ENCODE results near the gene TNFRSF9.

Gene TNFRSF9

DNA sequence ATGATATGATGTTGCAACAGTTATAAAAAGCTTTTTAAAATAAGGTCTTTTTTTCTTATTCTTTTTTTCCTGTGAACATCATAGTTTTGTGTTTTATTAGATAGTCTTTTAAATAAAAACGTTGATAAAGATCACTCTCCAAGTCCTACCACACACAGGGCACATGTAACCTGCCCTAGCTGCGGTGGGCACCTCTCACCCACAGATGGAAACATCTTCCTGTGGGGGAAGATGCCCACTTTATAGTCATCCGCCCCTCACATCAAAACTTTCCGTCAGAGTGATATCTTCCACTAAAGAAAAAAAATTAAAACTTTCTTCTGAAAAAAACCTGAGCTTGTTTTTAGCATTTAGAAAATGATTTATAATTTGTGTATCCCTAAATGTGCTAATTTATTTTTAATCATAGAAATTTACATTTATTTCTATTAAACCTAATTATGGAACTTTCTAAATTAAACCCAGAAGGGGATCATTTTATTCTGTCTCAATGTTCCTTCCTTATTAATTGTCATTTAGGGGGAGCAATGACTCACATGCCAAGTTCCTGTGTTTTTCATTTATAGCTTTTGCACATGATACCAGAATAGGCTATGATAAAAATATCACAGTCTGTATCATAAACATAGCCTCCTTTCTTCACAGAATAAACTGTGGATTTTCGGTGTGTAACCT, 24.7 kb downstream of the TNFRSF9 start:
- DNase-seq = no peak

DNA sequence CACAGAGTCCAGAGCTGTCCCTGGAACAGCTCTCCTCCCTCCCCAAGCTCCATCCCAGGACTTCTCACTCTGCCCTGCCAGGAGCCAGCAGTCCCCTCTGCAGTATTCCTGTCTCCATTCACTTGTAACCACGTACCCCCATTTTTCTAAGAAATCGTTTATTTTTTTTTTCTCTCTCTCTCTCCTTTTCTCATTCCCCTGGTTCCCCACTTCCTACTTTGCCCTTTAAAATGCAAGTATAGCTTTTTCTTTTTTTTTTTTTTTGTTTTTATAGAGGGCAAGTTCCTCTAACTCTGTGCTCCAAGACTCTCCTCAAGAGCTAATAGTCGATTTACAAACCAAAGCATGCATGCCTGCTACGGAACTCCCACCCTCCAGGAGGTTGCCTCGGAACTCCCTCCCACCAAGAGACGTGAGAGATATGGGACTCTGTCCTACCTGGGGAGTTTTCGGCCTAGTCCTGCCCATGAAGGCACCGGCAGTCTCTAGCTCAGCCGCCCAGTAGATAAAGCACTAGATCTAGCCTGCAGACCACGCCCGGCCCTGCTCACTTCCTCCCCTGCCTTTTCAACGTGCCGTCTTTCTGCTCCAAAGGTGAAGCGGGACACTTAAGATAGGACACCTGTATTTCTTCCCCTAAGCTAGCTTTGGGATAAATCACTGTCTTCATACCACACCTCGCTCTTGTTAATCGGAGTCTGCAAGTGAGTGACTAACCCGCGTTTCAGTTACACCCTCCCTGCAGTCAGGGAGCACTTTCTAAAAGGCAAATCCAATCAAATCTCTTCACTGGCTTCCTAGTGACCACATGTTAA, 27.7 kb downstream of the TNFRSF9 start:
- DNase-seq = no peak

DNA sequence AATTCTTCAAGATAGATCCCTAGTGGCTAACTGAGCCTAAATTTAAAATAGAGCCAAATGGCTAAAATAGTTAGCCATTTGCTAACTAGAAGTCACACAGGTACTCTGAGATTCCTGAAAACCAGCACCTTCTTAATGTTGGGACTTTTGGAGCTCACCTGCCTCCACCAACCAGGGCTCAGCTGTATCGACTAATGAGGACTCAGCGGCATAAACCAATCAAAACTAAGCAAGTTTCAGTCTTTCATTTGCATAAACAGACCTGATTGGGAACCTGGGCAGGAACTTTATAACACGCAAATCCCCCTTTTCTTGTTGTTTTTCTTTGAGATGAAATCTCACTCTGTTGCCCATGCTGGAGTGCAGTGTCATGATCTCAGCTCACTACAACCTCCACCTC, 28.5 kb downstream of the TNFRSF9 start:
- DNase-seq = no peak

DNA sequence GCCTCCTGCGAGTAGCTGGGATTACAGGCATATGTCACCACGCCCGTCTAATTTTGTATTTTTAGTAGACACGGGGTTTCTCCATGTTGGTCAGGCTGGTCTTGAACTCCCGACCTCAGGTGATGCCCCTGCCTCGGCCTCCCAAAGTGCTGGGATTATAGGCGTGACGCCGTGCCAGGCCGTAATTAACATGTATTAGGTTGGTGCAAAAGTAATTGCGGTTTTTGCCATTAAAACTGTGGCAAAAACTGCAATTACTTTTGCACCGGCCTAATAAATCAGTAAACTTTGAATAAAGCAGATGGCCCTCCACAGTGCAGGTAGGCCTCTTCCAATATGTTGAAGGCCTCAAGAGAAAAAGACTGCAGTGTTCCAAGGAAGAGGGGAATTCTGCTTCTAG, 35.4 kb downstream of the TNFRSF9 start:
- no peak for DNase-seq

DNA sequence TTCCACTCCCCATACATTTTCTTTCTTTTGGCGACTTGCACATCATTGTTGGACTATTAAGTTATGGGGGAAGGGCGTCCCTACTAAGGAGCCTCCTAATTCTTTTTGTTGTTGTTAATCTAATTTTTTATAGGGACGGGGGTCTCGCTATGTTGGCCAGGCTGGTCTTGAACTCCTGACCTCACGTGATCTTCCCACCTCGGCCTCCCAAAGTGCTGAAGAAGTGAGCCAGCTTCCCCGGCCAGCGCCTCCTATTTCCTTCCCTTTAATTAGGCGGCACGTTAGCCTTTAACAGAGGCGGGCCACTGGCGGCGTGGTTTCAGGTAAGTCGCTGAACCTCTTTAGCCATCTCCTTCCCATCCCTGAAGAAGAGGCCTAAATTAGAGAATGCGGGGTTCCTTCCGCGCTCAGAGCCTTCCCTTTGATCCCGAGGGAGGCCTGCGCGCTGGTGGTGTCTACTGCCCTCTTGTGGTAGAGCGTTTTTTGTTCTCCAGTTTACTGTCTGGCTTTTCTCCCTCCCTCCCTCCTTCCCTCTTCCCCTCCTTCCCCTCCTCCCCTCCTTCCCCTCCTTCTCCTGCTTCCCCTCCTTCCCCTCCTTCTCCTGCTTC, 38.1 kb downstream of the TNFRSF9 start:
- peak; percentile 98 for DNase-seq

DNA sequence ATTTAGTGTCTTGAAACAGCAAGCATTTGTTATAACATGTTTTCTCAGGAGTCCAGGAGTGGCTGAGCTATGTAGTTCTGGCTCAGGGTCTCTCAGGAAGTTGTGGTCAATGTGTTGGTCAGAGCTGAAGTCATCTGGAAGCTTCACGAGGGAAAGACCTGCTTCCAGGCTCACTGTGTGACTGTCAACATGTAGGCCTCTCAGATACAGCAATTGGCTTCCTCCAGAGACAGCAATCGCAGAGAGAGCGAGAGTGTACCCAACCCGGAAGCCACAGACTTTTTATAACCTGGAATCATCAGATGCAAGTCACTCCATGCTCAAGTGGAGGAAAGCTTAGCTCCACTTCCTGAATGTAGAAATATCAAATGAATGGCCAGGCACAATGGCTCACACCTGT, 40.9 kb downstream of the TNFRSF9 start:
- no peak for DNase-seq

DNA sequence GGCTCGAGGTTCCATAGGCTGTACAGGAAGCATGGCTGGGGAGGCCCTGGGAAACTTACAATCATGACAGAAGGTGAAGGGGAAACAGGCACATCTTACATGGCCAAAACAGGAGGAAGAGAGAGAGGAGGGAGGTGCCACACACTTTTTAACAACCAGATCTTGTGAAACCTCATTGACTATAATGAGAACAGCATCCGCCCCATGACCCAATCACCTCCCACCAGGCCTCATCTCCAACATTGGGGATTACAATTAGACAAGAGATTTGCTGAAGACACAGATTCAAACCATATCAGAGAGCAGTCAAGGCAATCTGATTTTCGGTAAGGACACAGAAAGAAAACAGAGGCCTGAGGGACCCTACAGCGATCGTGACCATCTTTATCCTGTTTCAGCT, 41.7 kb downstream of the TNFRSF9 start:
- DNase-seq = no peak

DNA sequence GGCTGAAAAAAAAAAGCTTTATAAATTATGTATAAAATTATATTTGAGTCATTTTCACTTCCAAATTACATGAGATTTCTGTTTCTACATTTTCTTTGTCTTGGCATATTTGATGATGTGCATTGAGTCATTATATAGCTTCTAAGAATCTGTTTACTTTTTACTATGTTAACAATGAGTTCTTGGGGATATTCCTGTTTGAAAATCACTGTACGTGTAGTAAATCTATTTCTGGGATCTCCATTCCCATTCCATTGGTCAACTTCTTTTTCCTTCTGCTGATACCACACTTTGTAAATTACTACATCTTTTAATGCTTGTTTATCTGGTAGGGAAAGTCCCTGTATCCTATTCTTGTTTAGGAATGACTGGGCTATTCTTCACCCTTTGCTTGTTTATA, 43.6 kb downstream of the TNFRSF9 start:
- DNase-seq = no peak

DNA sequence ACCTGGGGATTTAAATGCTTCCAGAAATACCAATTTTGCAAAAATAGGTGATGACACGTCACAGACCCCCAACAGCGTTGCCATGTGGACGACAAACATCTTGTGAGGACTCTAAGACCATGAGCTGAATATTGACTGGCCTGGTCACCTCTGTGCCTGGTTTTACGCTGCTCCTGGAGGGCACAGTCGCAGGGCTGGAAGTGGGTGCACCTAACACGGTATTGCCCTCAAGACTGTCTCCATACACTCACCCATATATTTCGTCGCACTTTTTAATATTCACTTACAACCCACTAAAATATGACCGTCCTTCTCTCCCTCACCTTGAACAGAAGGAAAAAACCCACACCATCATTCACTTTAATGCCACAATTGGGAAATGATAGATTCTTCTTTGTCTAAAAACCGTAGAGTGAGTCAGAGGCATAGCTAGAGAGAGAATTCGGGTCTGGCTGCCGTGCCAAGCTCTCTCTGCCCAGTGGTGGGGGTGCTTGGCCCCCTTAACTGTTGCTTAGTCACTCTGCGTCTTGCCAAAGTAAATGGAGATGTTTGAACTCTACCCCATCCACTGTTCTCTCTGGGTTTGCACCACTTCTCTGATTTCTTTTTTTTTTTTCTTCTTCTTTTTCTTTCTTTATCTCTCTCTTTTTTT, 47.0 kb downstream of the TNFRSF9 start:
- no peak for DNase-seq

DNA sequence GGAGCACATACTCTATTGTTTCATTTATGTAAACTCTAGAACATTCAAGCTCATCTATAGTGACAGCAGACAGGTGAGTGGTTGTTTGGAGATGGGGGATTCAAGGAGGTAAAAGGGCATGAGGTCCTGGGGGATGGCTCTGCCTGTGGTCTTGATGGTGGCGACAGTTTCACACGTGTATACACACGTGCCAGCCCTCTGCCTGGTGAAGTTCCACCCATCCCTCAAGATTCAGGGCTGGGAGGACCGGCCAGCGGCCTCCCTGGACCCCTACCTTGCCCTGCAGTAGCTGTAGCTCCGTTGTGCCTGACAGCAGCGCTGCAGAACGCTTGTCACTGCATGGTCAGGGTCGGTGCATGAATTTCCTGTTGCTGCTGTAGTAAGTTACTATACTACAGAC, 48.8 kb downstream of the TNFRSF9 start:
- no peak for DNase-seq

DNA sequence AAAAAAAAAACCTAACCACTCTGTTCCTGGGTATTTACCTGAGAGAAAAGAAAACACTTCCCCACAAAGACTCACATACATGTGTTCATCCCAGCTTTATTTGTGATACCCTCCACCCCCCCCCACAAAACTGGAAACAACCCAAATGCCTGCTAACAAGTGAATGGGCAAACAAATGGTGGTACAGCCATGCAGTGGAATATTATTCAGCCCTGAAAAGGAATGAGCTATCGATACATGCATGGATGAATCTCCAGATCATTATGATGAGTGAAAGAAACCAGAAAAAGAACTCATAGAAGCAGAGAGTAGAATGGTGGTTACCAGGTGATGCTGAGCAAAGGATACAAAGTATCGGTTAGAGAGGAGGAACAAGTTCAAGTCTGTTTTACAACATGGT, 49.8 kb downstream of the TNFRSF9 start:
- no peak for DNase-seq

DNA sequence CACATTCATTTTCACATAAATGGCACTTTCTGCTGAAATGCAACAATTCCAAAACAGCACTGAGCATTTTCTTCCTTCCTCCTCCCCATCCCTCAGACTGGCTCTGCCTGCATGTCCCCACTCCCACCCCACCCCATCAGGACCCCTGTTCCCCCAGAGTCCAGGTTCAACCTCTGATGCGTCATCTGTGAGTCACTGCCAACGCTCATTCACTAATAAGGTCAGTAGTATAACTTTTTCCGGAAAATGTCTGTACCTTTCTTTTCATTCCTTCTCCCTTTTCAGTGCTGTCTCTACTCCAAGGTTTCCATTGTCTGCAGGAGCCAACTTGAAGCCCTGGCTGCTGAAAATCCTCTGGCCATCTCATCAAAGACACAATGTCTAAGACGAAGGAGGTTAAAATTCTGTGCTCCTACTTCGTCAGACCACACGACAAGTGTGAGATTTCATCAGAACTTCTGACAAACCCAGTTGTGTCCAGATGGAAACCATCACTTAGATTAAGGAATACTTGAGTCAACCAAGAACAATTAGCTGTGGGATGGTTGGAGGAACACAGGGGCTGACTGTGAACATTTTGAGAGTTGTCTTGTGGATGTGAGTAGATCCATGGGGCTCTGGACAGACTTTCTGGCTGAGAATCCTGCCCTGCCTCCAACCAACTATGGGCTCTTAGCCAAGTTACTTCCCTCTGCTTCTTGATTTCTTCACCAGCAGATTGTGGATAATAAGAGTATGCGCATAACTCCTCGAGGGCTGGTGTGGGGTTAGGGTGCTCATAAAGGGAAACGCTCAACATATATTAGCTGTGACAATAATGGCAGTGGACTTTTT, 52.2 kb downstream of the TNFRSF9 start:
- DNase-seq = no peak

DNA sequence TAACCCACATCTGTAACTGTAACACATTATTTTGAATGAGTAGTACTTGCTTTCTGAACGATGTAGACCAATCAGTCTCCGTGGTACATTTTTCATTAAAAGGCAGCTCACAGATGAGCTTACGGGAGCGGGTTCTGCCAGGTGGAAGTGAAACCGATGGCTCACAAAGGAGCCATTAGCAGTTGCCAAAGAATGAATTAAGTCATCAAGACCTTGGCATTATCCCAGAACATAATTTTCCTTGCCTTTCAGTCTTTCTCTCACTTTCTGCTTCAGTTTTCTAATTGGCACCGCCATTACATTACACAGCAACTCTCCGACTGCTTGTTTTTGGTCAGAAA, 54.3 kb downstream of the TNFRSF9 start:
- no peak for DNase-seq

DNA sequence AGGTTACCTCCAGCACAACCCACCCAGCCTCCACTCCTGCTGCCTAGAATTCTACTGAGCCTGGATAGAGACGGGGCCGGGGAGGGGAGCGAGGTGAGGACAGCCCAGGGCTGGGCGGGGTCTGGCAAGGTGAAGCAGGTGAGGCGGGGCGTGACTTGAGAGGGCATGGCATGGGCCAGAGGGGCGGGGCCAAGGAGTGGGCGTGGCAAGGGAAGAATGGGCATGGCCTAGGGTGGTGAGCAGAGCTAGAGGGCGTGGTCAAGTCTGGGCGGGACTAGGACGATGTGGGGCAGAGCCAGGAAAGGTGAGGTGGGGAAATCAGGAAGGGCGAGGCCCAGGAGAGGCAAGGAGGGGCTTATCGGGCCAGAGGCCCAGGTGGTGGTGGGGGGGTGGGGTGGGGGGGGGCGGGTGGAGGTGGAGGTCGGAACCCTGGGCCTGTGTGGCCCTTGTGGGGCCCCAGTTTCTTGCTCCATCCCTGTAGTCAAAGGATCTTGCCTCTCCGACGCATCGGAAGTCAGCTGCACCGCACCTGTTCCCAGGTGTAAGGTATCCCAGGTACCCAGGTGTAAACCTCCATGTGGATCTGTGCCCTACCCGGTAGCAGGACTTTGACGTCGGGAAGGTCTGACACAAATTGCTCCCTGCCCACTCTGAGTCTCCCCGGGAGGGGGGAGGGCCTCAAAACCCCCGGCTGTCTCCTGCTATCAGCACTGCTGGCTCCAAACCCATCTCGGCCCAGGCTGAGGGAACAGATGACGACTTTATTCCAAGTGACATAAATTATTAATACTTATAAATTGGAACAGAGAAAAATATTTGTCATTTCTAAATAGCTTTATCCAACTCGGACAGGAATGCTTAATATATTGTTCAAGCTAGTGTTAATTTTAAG, 54.9 kb downstream of the TNFRSF9 start:
- no peak for DNase-seq

DNA sequence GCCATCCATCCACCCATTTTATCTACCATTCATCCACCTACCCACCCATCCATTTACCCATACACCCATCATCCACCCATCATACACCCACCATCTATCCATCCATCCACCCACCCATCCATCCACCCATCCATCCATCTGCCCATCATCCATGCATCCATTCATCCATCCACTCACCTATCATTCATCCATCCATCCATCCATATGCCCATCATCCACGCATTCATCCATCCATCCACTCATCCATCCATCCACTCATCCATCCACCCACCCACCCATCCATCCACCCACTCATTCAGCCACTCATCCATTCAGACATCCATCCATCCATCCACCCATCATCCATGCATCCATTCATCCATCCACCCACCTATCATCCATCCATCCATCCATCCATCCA, 55.9 kb downstream of the TNFRSF9 start:
- no peak for DNase-seq

DNA sequence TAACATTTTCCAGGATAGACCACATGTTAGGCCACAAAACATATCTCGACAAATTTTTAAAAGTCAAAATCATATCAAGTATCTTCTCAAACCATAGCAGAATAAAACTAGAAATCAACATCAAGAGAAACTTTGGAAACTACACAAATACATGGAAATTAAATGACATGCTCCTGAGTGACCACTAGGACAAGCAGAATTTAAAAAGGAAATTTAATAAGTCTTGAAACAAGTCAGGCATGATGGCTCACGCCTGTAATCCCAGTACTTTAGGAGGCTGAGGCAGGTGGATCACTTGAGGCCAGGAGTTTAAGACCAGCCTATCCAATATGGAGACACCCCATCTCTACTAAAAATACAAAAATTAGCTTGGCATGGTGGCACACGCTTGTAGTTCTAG, 61.4 kb downstream of the TNFRSF9 start:
- no peak for DNase-seq

DNA sequence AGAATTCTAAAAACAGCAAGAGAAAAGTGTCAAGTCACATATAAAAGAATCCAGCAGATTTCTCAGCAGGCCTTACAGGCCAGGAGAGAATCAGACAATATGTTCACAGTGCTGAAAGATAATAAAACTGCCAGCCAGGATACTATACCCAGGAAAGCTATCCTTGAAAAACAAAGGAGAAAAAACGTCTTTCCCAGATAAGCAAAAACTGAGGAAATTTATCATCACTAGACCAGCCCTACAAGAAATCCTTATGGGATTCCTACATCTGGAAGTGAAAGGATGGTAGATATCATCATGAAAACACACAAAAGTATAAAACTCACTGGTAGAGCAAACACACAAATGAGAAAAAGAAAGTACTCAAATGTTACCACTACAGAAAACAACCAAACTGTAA, 62.6 kb downstream of the TNFRSF9 start:
- DNase-seq = no peak

DNA sequence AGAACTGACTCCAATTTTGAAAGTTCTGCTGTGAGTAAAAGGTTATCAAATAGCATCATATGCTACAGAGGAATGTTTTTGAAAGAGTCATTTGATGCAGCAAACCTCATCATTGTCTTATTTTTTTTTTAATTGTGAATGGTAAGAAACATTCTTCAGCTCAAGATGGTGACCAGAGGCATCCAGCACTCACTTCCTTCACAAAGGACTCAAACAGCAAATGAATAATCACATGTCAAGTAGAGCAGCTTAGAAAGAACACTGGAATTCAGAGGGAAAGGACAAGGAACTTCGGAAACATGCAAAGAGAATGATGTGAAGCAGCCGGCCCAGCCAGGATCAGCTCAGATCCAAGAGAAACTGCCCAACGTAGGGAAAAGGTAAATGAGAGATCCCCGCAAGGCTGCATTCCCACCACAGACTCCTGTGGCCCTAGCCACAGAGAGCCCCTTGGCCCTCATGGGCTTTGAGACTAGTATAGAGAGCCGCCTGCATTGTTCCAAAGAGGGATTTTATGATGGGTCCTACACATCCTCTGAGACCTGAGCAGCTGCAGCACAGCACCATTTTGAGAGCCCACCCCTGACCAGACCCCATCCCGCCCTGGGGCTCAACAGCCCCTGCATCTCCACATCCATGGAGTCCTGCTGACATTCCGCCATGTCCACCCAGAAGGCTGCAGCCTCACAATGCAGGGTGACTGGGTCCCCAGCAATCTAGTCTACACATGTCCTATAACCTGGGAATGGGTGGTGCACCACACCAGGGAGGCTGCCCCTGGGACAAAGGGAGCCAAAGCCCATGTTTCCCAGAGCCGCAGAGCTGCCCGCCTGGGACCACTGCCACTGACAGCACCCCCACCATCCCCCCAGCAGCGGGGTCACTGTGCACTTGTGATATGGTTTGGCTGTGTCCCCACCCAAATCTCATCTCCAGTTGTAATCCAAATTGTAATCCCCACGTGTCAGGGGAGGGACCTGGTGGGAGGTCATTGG, 66.5 kb downstream of the TNFRSF9 start:
- no peak for DNase-seq

DNA sequence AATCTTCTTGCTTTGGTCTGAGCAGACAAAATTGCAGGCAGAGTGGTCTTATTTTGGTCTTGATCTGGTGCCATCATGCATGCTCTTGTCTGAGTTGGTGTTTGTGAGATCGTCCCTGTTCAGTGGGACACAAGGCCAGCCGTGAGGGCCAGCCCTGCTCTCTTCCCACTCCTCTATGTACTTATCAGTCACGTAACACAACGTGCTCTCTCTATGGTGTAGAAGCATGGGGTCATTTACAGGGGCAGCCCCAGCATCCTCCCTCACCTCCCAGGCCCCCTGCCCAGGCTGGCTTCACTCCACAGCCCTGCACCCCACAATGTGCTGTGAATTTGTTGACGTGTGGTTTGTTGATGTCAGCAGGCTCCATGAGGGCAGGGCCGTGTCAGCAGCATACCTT, 69.5 kb downstream of the TNFRSF9 start:
- no peak for DNase-seq

DNA sequence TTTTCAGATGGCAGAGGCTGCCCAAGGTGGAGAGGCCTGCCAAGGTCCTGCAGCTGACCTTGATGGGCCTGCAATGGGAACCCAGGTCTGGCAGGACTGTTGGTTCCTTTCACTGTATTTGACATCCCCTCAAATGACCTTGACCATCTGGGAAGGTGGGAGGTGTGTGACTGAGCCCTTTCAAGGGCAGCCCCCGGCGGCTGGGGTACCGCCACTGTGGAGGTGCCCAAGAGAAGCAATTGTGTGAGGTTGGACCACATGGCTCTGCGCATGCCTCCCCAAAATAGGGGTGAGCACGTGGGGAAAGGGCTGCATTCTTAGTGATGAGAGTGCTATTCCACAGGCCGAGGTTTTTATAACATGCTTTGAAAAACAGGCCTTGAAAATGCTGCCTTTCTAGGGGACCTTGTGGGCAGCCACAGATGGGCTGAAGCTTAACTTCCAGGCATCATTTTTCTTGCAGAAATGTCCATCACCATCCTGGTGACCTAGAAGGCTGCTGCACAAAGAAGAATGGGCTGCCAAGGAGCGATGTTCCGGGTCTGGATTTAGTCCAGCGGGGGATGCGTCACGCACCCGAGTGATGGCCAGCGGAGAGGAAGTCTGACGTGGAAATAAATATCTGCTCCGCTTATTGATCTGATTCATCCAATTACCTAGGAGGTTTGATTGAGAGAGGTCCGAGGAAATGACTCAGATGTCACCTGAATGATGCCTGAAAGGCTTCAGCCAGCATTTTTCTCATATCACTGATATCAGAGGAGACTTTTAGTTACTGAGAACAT, 71.3 kb downstream of the TNFRSF9 start:
- no peak for DNase-seq

Measured in NCI-H510A treated with DMSO at 0.1 percent for 48 hours (cell line).